WTC11 (cell line): ENCODE measurements around the gene TMA7B.

Source experiments
- AR ChIP-seq: fragments of 250-450 bp; sonication (Bioruptor Pico); IDR thresholded peaks from 2 replicates; pipeline ENCODE4 v1.9.0; 2021; ENCODE audit warnings: mild to moderate bottlenecking
- ATF3 ChIP-seq: sonication (generic); formaldehyde crosslinking; conservative IDR thresholded peaks from 2 replicates; pipeline ENCODE4 v1.8.1; 2022; ENCODE audit warnings: mild to moderate bottlenecking, missing genetic modification reagents
- GRHL2 ChIP-seq: fragments of 250-450 bp; sonication (Bioruptor Pico); IDR thresholded peaks from 2 replicates; pipeline ENCODE4 v1.8.0; 2022; ENCODE audit warnings: mild to moderate bottlenecking, moderate library complexity; ENCODE audit not compliant: insufficient replicate concordance, severe bottlenecking
- JUN ChIP-seq: sonication (generic); formaldehyde crosslinking; IDR thresholded peaks from 2 replicates; pipeline ENCODE4 v1.8.0; 2023; ENCODE audit warnings: mild to moderate bottlenecking, missing genetic modification reagents
- MLX ChIP-seq: sonication (generic); formaldehyde crosslinking; IDR thresholded peaks from 2 replicates; pipeline ENCODE4 v1.8.1; 2023; ENCODE audit warnings: mild to moderate bottlenecking, missing genetic modification reagents, moderate library complexity
- ZNF263 ChIP-seq: sonication (generic); formaldehyde crosslinking; IDR thresholded peaks from 2 replicates; pipeline ENCODE4 v1.8.1; 2022; ENCODE audit warnings: low read depth, mild to moderate bottlenecking, moderate library complexity, missing genetic modification reagents
- ZSCAN18 ChIP-seq: fragments of 250-450 bp; sonication (Bioruptor Pico); IDR thresholded peaks from 2 replicates; pipeline ENCODE4 v2.1.2; 2022; ENCODE audit warnings: mild to moderate bottlenecking, moderate library complexity
- TF ChIP-seq, protein P1 (sequence below): fragments of 200-600 bp; IDR thresholded peaks from 2 replicates; pipeline ENCODE4 v1.8.0; 2022; ENCODE audit warnings: antibody characterized with exemption
- TF ChIP-seq, protein P2 (sequence below): sonication (generic); formaldehyde crosslinking; IDR thresholded peaks from 2 replicates; pipeline ENCODE4 v1.8.0; 2022; ENCODE audit warnings: mild to moderate bottlenecking, missing genetic modification reagents

- TF ChIP-seq, protein P1, sequence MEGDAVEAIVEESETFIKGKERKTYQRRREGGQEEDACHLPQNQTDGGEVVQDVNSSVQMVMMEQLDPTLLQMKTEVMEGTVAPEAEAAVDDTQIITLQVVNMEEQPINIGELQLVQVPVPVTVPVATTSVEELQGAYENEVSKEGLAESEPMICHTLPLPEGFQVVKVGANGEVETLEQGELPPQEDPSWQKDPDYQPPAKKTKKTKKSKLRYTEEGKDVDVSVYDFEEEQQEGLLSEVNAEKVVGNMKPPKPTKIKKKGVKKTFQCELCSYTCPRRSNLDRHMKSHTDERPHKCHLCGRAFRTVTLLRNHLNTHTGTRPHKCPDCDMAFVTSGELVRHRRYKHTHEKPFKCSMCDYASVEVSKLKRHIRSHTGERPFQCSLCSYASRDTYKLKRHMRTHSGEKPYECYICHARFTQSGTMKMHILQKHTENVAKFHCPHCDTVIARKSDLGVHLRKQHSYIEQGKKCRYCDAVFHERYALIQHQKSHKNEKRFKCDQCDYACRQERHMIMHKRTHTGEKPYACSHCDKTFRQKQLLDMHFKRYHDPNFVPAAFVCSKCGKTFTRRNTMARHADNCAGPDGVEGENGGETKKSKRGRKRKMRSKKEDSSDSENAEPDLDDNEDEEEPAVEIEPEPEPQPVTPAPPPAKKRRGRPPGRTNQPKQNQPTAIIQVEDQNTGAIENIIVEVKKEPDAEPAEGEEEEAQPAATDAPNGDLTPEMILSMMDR: no peak
- TF ChIP-seq AR (CRISPR knock-in tag) (no peak), ATF3 (CRISPR knock-in tag) (no peak), MLX (CRISPR knock-in tag) (no peak), GRHL2 (CRISPR knock-in tag) (no peak), ZSCAN18 (CRISPR knock-in tag) (no peak), JUN (CRISPR knock-in tag) (no peak), ZNF263 (no peak)
- TF ChIP-seq, protein P2, sequence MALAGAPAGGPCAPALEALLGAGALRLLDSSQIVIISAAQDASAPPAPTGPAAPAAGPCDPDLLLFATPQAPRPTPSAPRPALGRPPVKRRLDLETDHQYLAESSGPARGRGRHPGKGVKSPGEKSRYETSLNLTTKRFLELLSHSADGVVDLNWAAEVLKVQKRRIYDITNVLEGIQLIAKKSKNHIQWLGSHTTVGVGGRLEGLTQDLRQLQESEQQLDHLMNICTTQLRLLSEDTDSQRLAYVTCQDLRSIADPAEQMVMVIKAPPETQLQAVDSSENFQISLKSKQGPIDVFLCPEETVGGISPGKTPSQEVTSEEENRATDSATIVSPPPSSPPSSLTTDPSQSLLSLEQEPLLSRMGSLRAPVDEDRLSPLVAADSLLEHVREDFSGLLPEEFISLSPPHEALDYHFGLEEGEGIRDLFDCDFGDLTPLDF (CRISPR knock-in tag): no peak
Observed at GRCh38 chr22:39995393-39996252, 35.4 kb downstream of the TMA7B start.
